ENCODE data around the gene ZNF555. TPM values are rescaled to one million over a fixed set of nuclear protein-coding genes. Genes with fewer than 3 reads are reported as not detected.

The ZNF555 gene
- total and polyA plus RNA-seq, 10 of the 15 experiments (the other 5 are each of a cell fraction or from before 2014, with no cell fraction given): 0.58 to 1.9 (median 1.2) TPM

DNA sequence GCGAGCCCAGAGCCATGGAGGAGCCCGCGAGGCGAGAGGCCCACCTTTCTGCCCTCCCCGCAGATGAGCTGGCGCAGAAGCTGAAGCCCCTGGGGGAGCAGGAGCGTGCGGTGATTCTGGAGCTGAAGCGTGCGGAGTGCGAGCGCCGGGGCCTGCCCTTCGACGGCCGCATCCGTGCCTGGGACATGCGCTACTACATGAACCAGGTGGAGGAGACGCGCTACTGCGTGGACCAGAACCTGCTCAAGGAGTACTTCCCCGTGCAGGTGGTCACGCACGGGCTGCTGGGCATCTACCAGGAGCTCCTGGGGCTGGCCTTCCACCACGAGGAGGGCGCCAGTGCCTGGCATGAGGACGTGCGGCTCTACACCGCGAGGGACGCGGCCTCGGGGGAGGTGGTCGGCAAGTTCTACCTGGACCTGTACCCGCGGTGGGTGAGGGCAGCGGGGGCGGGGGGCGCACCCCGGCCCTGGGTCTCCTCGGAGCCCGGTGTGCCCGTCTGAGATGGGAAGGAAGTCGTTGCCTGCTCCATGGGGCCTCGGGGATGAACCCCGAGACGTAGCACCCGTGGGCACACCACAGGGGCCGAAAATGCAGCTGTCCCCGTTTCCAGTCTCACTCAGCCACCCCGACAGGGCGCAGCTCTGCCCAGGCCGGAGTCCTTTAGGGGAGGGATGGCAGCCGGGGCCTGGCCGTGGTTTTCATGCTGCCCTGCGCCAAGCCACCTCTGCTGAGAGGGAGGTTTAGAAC is 33.7 kb upstream of the ZNF555 start:
- no peak overlapping the region for H3K9ac ChIP-seq (ENCODE audit: control insufficient read depth, insufficient read depth, low read length)
- H3K4me2 ChIP-seq (ENCODE audit: control insufficient read depth, insufficient read depth): no peak overlapping the region
- DNase-seq (ENCODE audit: low read depth, low spot score) (no peak), FAIRE-seq (no peak), ATAC-seq (no peak)
- no peaks in the 10 kb centered on the region for H4K20me1 ChIP-seq (ENCODE audit: control insufficient read depth, insufficient read depth)
- no peaks in the 10 kb centered on the region for H3K4me1 ChIP-seq (ENCODE audit: control insufficient read depth, insufficient read depth, low read length)
- no peaks in the 10 kb centered on the region for H3K9me3 ChIP-seq (replicated peaks; ENCODE audit: control insufficient read depth, insufficient read depth, low read length)
- H3K27ac ChIP-seq (ENCODE audit: control insufficient read depth, insufficient read depth): no peak overlapping the region
- H3K79me2 ChIP-seq (ENCODE audit: control insufficient read depth, insufficient read depth, low read length): no peaks in the 10 kb centered on the region
- SMC1A ChIA-PET (ENCODE audit: uncharacterized antibody, unreplicated experiment): no interaction called here
- no peak for TF ChIP-seq BMI1 (IDR thresholded peaks at IDR 0.05; ENCODE audit: borderline replicate concordance)
- TF ChIP-seq SUZ12 (IDR thresholded peaks at IDR 0.05; ENCODE audit: unreplicated experiment): no peak
- no peak for TF ChIP-seq NRF1 (conservative IDR thresholded peaks at IDR 0.05; ENCODE audit: low read depth, low read length)
- TF ChIP-seq, protein P1, sequence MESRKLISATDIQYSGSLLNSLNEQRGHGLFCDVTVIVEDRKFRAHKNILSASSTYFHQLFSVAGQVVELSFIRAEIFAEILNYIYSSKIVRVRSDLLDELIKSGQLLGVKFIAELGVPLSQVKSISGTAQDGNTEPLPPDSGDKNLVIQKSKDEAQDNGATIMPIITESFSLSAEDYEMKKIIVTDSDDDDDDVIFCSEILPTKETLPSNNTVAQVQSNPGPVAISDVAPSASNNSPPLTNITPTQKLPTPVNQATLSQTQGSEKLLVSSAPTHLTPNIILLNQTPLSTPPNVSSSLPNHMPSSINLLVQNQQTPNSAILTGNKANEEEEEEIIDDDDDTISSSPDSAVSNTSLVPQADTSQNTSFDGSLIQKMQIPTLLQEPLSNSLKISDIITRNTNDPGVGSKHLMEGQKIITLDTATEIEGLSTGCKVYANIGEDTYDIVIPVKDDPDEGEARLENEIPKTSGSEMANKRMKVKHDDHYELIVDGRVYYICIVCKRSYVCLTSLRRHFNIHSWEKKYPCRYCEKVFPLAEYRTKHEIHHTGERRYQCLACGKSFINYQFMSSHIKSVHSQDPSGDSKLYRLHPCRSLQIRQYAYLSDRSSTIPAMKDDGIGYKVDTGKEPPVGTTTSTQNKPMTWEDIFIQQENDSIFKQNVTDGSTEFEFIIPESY (IDR thresholded peaks at IDR 0.05): no peak
- TF ChIP-seq NFYB (IDR thresholded peaks at IDR 0.05; ENCODE audit: insufficient read depth, low read depth, low read length): no peak
- TF ChIP-seq CREM (IDR thresholded peaks at IDR 0.05; ENCODE audit: low read depth): no peak
- no peak for TF ChIP-seq ETV6 (conservative IDR thresholded peaks at IDR 0.05 in 1 of 2, IDR thresholded peaks at IDR 0.05 in 1 of 2; ENCODE audit: borderline replicate concordance in 1 of 2, low read depth in 1 of 2)
- 0 out of 2 replicates have a peak, but pooled peaks have one; percentile 8 for TF ChIP-seq POLR2A (IDR thresholded peaks at IDR 0.05; ENCODE audit: low read depth, low read length)
- TF ChIP-seq HCFC1 (IDR thresholded peaks at IDR 0.05; ENCODE audit: low read length): no peak
- WGBS (ENCODE audit: insufficient coverage, insufficient replicate concordance, low lambda C conversion rate, missing lambda C conversion rate): 95% methylated on average over 39 of the region's 56 CpGs
- in situ Hi-C loops (cut with MboI) (no loop called here), intact Hi-C loops (cut with micrococcal nuclease; ENCODE audit: unreplicated experiment) (no loop called here)
- RAD21 ChIA-PET (ENCODE audit: unreplicated experiment): no interaction called here
- H3K36me3 ChIP-seq (ENCODE audit: control insufficient read depth in 2 of 2, insufficient read depth in 2 of 2, low read length in 1 of 2): peaks cover 28 to 57% of the 10 kb centered on the region in 2 experiments
- TSS peak; percentile 45 for BruUV-seq (replicated peaks)
- no peak overlapping the region for H2AFZ ChIP-seq (ENCODE audit: control insufficient read depth, low read depth, low read length)
- POLR2A ChIA-PET: no interaction called here
- H3K4me3 ChIP-seq: no peak overlapping the region
- H3K27me3 ChIP-seq (replicated peaks in 1 of 2; ENCODE audit: control insufficient read depth in 2 of 2, insufficient read depth in 2 of 2, low read length in 1 of 2): no peaks in the 10 kb centered on the region
- CTCF ChIA-PET: no interaction called here
